NCI-H1048 (cell line): ENCODE measurements around the gene PCDHB3.
A peak's percentile ranks its signal among the peaks of the same experiment; 100 is the strongest.
"Not testable (repeated sequence)": the region's sequence is repeated elsewhere in the genome, so short reads cannot be mapped to it uniquely, and the experiment has no call there.

ENCODE experiments used
- DNase-seq: peaks from one replicate; lab custom pipeline; 2025; lab: John Stamatoyannopoulos, UW

PCDHB3 gene

DNA sequence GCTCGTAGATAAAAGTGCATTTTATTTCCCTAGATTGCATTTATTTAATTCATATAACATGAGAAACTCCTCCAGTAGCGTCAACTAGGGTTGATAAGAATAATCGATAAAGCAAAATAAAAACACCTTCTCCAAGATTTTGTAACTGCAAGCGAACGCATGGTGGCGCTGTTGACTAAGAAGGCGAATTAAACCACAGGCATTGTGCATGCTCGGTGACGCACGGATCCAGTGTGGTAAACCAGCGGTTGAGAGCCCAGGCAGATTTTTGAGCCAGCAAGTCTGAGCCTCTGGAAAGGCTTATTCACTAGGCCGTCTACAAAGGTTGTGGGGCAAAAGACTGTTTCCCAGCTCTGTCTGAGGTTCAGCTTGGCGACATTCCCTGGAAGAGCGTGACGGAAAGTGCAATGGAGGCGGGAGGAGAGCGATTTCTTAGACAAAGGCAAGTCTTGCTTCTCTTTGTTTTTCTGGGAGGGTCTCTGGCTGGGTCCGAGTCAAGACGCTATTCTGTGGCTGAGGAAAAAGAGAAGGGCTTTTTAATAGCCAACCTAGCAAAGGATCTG, at the start of gene PCDHB3:
TSS of gene PCDHB3 (plus strand) at position 231 of the 563 bp plus-strand sequence. CDS start at position 408, 177 bp downstream.
- no peak for DNase-seq

- peak; percentile 13 for DNase-seq
These were observed 49.4 kb upstream of the PCDHB3 start, which contains the start of gene PCDHB1 for GRCh38 chr5:141050622-141051520. Gene PCDHB1 (plus strand): TSS chr5:141051374. CDS start chr5:141051471, 97 bp downstream.

DNA sequence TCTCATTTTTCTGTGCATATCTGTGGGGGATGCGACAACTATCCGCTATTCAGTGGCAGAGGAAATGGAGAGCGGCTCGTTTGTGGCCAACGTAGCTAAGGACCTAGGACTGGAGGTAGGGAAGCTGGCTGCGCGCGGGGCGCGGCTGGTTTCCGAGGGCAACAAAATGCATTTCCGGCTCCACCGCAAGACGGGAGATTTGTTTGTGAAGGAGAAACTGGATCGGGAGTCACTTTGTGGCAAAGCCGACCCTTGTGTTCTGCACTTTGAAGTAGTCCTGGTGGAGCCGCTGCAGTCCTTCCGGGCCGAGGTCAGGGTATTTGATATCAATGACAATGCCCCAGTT, 48.8 kb upstream of the PCDHB3 start:
- no peak for DNase-seq

DNA sequence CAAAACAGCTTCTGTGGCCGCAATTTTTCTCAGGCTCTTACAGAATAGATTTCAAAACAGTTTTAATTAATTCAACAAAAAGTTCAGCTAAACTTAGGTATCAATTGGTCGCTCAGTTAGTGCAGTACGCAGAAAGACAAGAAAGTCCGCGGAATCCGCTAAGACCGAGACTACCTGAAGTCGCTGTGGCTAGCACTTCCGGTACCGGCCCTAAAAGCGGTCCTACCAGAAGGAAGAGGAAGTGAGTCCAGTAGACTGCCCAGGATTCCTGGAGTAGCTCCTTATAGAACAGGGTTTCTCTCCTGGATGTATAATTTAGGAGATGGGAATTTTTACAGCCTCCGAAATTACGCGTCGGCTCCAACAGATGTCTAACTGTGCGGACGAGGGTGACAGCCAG, 22.4 kb upstream of the PCDHB3 start:
- no peak for DNase-seq

DNA sequence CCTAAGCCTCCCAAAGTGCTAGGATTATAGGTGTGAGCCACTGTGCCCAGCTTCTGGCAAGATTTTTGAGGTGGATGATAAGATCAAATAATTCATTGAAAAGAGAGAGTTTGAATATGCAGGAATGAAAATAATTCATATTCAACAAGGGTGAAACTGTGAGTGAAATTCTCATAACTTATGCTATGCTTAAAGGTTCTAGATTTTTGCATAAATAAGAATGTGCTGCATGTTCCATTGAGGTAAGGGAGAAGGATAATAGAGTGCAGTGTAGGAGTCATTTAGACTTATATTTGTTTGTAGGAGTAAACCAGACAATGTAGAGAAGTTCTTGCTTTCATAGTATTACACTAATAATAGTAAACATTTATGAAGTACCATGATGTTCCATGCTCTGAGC, 18.0 kb upstream of the PCDHB3 start:
- DNase-seq = no peak

DNA sequence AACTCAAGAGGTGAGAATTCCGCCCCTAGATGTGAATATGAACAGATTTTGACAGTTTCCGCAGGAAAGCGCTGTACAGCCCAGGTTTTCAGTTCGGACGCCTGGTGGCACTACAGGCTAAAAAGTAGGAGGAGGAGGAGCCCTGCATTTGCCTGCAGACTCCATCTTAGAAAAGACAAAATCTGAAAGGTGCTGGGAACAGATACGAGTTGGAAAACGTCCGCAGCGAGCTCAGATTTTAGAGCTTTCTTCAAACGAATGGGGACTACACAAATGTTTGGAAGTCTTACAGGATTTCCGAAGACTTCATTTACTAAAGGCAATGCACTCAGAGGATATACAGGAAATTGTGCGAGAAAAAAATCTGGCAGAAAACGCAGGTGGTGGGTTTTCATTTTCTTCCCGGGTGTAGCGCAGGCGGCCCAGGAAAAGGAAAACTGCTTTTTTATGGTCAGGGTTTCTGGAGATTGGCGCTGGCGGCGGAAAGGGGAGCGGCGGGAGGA, 15.7 kb upstream of the PCDHB3 start:
- DNase-seq = no peak

GRCh38 chr5:141094481-141095262, 5.6 kb upstream of the PCDHB3 start, which contains the start of gene PCDHB2:
Gene PCDHB2 (plus strand): TSS chr5:141094615. CDS start chr5:141094791, 176 bp downstream.
- peak; percentile 38 for DNase-seq

DNA sequence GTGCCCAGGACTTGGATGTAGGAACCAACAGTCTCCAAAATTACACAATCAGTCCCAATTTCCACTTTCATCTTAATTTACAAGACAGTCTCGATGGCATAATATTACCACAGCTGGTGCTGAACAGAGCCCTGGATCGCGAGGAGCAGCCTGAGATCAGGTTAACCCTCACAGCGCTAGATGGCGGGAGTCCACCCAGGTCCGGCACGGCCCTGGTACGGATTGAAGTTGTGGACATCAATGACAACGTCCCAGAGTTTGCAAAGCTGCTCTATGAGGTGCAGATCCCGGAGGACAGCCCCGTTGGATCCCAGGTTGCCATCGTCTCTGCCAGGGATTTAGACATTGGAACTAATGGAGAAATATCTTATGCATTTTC, 5.0 kb upstream of the PCDHB3 start:
- DNase-seq = no peak

- not testable (repeated sequence) for DNase-seq
These were observed 4.1 kb upstream of the PCDHB3 start for GRCh38 chr5:141096181-141096580.

- not testable (repeated sequence) for DNase-seq
These were observed 3.7 kb upstream of the PCDHB3 start for GRCh38 chr5:141096586-141096985.

- DNase-seq = no peak
These were observed 786 bp downstream of the PCDHB3 start for GRCh38 chr5:141101059-141101458.

GRCh38 chr5:141102070-141102469, 1.8 kb downstream of the PCDHB3 start:
- DNase-seq = not testable (repeated sequence)

DNA sequence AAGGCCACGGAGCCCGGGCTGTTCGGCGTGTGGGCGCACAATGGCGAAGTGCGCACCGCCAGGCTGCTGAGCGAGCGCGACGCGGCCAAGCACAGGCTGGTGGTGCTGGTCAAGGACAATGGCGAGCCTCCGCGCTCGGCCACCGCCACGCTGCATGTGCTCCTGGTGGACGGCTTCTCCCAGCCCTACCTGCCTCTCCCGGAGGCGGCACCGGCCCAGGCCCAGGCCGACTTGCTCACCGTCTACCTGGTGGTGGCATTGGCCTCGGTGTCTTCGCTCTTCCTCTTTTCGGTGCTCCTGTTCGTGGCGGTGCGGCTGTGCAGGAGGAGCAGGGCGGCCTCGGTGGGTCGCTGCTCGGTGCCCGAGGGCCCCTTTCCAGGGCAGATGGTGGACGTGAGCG, 2.2 kb downstream of the PCDHB3 start:
- DNase-seq = not testable (repeated sequence)

DNA sequence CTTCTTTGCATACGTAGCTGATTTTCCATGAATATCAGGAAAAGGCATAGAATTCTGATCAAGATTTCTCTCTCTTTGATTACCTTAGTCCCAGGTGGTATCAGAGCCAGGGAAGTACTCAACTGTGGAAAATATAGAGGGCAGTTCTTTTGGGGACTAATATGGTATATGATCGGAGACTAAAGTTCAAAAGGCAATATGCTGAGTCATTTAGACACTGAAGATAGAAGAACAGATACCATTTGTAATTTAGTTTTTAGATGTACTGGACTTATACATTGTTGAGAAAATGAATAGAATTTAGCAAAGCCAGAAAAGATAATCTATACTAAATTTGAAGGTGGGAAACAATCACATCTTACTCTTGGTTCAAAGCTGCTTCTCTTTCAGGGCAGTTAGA, 5.1 kb downstream of the PCDHB3 start:
- DNase-seq = no peak

GRCh38 chr5:141119250-141119649, 19.0 kb downstream of the PCDHB3 start:
- DNase-seq = no peak

DNA sequence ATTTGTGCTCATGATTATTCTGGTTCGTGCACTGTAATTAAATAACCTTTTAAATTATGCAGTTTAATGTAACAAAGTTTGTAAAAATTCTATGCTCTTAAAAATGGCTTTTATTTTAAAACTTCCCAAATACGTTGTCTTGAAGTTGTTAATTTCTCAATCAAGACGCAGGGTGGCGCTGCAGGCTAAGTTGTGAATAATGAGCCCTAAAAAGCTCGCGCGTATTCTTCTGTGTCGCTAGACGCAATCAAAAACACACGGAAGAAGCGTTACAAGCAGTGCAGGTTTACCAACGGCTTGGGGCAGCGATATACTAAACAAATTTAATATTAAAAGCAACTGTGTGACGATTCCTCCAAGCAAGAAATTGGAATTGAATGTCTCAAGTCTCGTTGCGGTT, 21.3 kb downstream of the PCDHB3 start, which contains the start of gene PCDHB4:
TSS of gene PCDHB4 (plus strand) at position 256 of the 400 bp plus-strand sequence. CDS start 181 bp downstream, outside the sequence.
- no peak for DNase-seq

GRCh38 chr5:141121985-141122384, 21.7 kb downstream of the PCDHB3 start:
- DNase-seq = no peak

DNA sequence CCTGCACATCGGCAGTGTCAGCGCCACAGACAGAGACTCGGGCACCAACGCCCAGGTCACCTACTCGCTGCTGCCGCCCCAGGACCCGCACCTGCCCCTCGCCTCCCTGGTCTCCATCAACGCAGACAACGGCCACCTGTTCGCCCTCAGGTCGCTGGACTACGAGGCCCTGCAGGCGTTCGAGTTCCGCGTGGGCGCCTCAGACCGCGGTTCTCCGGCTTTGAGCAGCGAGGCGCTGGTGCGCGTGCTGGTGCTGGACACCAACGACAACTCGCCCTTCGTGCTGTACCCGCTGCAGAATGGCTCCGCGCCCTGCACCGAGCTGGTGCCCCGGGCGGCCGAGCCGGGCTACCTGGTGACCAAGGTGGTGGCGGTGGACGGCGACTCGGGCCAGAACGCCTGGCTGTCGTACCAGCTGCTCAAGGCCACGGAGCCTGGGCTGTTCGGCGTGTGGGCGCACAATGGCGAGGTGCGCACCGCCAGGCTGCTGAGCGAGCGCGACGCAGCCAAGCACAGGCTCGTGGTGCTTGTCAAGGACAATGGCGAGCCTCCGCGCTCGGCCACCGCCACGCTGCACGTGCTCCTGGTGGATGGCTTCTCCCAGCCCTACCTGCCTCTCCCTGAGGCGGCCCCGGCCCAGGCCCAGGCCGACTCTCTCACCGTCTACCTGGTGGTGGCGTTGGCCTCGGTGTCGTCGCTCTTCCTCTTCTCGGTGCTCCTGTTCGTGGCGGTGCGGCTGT, 23.3 kb downstream of the PCDHB3 start:
- not testable (repeated sequence) for DNase-seq

- no peak for DNase-seq
These were observed 27.0 kb downstream of the PCDHB3 start for GRCh38 chr5:141127305-141127704.

GRCh38 chr5:141135030-141135717, 34.9 kb downstream of the PCDHB3 start, which contains the start of gene PCDHB5:
Gene PCDHB5 (plus strand): TSS chr5:141135206. CDS start chr5:141135435, 229 bp downstream.
- no peak for DNase-seq
